GM19372 (cell line): ENCODE results near the gene BBS2.

ENCODE experiments used
- ATAC-seq: cut with Tn5 transposase; IDR thresholded peaks from one replicate; pipeline ENCODE4 v1.9.1; 2021; ENCODE audit warnings: mild to moderate bottlenecking, low read depth, moderate library complexity; ENCODE audit not compliant: unreplicated experiment

Gene BBS2

GRCh38 chr16:56478281-56479049 lies 41.4 kb downstream of the BBS2 start:
- ATAC-seq: no peak

- ATAC-seq: no peak
Observed at GRCh38 chr16:56477096-56477878, 42.5 kb downstream of the BBS2 start.

GRCh38 chr16:56475201-56475600 lies 44.6 kb downstream of the BBS2 start:
- no peak for ATAC-seq

GRCh38 chr16:56470666-56471065 lies 49.2 kb downstream of the BBS2 start:
- ATAC-seq: no peak

GRCh38 chr16:56470232-56470631 lies 49.6 kb downstream of the BBS2 start:
- no peak for ATAC-seq

- no peak for ATAC-seq
Observed at GRCh38 chr16:56469748-56470147, 50.1 kb downstream of the BBS2 start.

GRCh38 chr16:56468800-56469199 lies 51.0 kb downstream of the BBS2 start:
- no peak for ATAC-seq

- no peak for ATAC-seq
Observed at GRCh38 chr16:56466344-56466743, 53.5 kb downstream of the BBS2 start.

- ATAC-seq: no peak
Observed at GRCh38 chr16:56463153-56463552, 56.7 kb downstream of the BBS2 start.

- ATAC-seq: no peak
Observed at GRCh38 chr16:56462064-56462796, 57.6 kb downstream of the BBS2 start.

- ATAC-seq: no peak
Observed at GRCh38 chr16:56460101-56460500, 59.7 kb downstream of the BBS2 start.

GRCh38 chr16:56457927-56458470 lies 61.8 kb downstream of the BBS2 start:
- ATAC-seq: no peak

GRCh38 chr16:56451753-56452689 lies 67.8 kb downstream of the BBS2 start:
- peak; percentile 38 for ATAC-seq

- peak; percentile 96 for ATAC-seq
Observed at GRCh38 chr16:56450986-56451752, 68.7 kb downstream of the BBS2 start, which contains the start of the genes NUDT21 and OGFOD1. Gene NUDT21 (minus strand): TSS chr16:56451332. CDS start chr16:56451202, 130 bp downstream. Gene OGFOD1 (plus strand): TSS chr16:56451554. CDS start chr16:56451613, 59 bp downstream.

- peak; percentile 26 for ATAC-seq
Observed at GRCh38 chr16:56450275-56450985, 69.4 kb downstream of the BBS2 start.

- no peak for ATAC-seq
Observed at GRCh38 chr16:56448005-56448404, 71.8 kb downstream of the BBS2 start.

GRCh38 chr16:56447286-56447685 lies 72.5 kb downstream of the BBS2 start:
- ATAC-seq: no peak

- no peak for ATAC-seq
Observed at GRCh38 chr16:56438038-56438437, 81.8 kb downstream of the BBS2 start.
